DND-41 (cell line): ENCODE measurements around the gene LYL1.

Experiments
- ATAC-seq: fragments of 200-7000 bp; cut with Tn5 transposase; 3 replicates; pipeline ENCODE4 v1.9.1; 2021; ENCODE audit warnings: low read depth; ENCODE audit not compliant: insufficient read depth
- DNase-seq: peaks from one replicate; pipeline ENCODE4 v3.0.0-alpha.2; 2020
- H2AFZ ChIP-seq: 2 replicates; pipeline ENCODE4 v1.6.0; 2012; ENCODE audit warnings: low read depth, low read length
- H3K27ac ChIP-seq: 2 replicates; pipeline ENCODE4 v1.5.1; 2012; ENCODE audit warnings: low read length, inconsistent platforms
- H3K27me3 ChIP-seq: fragments of 200-600 bp; sonication (generic); 2 replicates; pipeline ENCODE4 v1.6.0; 2012; ENCODE audit warnings: low read length, mild to moderate bottlenecking, inconsistent platforms; ENCODE audit not compliant: insufficient read depth, poor library complexity
- H3K36me3 ChIP-seq: 2 replicates; pipeline ENCODE4 v1.5.1; 2012; ENCODE audit warnings: low read length, inconsistent platforms; ENCODE audit not compliant: insufficient read depth
- H3K4me1 ChIP-seq: 2 replicates; pipeline ENCODE4 v1.5.1; 2012; ENCODE audit warnings: mild to moderate bottlenecking, low read length; ENCODE audit not compliant: insufficient read depth
- H3K4me2 ChIP-seq: 2 replicates; pipeline ENCODE4 v1.6.0; 2012; ENCODE audit warnings: mild to moderate bottlenecking, moderate library complexity, low read length, inconsistent platforms; ENCODE audit not compliant: insufficient read depth
- H3K4me3 ChIP-seq, 2 experiments: fragments of 200-600 bp in 1 of 2; shearing (Covaris generic) in 1 of 2; 2 replicates each; pipeline ENCODE4 v1.5.1; 2012 to 2016; ENCODE audit warnings: inconsistent platforms in 2 of 2, low read length in 2 of 2, mild to moderate bottlenecking in 2 of 2, low read depth in 1 of 2, moderate library complexity in 1 of 2
- H3K79me2 ChIP-seq: 2 replicates; pipeline ENCODE4 v1.6.0; 2012; ENCODE audit warnings: low read length, inconsistent platforms; ENCODE audit not compliant: insufficient read depth
- H3K9ac ChIP-seq: 2 replicates; pipeline ENCODE4 v1.6.0; 2012; ENCODE audit warnings: low read depth, mild to moderate bottlenecking, inconsistent platforms, low read length, moderate library complexity
- H3K9me3 ChIP-seq: 2 replicates; pipeline ENCODE4 v1.5.1; 2012; ENCODE audit warnings: low read length, moderate library complexity, mild to moderate bottlenecking, inconsistent platforms; ENCODE audit not compliant: insufficient read depth, severe bottlenecking
- H4K20me1 ChIP-seq: 2 replicates; pipeline ENCODE4 v1.6.0; 2012; ENCODE audit warnings: low read length; ENCODE audit not compliant: insufficient read depth
- CTCF ChIP-seq: IDR thresholded peaks from 2 replicates; pipeline ENCODE4 v1.5.1; 2012; ENCODE audit warnings: borderline replicate concordance, low read length, moderate library complexity, mild to moderate bottlenecking; ENCODE audit not compliant: poor library complexity, severe bottlenecking; ENCODE audit errors: extremely low read depth
- EZH2 ChIP-seq: IDR thresholded peaks from 3 replicates; pipeline ENCODE4 v1.6.1; 2012; ENCODE audit warnings: borderline replicate concordance, low read depth, mild to moderate bottlenecking, moderate library complexity, low read length, inconsistent platforms; ENCODE audit not compliant: severe bottlenecking

LYL1 gene

GRCh38 chr19:13138171-13138915, 35.7 kb upstream of the LYL1 start:
- peaks cover 43% of the 10 kb centered on the region for H4K20me1 ChIP-seq
- H2AFZ ChIP-seq: no peak overlapping the region
- H3K27me3 ChIP-seq: no peaks in the 10 kb centered on the region
- peaks cover 64% of the 10 kb centered on the region for H3K36me3 ChIP-seq
- no peak for ATAC-seq
- no peak overlapping the region for H3K4me3 ChIP-seq
- no peak for DNase-seq
- H3K4me1 ChIP-seq: no peaks in the 10 kb centered on the region
- no peak overlapping the region for H3K9ac ChIP-seq
- TF ChIP-seq CTCF (no peak), EZH2 (no peak)
- H3K4me2 ChIP-seq: no peak overlapping the region
- peaks cover 14% of the 10 kb centered on the region for H3K79me2 ChIP-seq
- H3K27ac ChIP-seq: no peak overlapping the region
- H3K9me3 ChIP-seq: no peaks in the 10 kb centered on the region

GRCh38 chr19:13137290-13137794, 34.7 kb upstream of the LYL1 start:
- H2AFZ ChIP-seq: no peak overlapping the region
- DNase-seq (no peak), ATAC-seq (no peak)
- H3K4me3 ChIP-seq: no peak overlapping the region
- TF ChIP-seq EZH2: no peak
- no peak for TF ChIP-seq CTCF
- H3K9me3 ChIP-seq: no peaks in the 10 kb centered on the region
- H3K79me2 ChIP-seq: peaks cover 24% of the 10 kb centered on the region
- H4K20me1 ChIP-seq: peaks cover 53% of the 10 kb centered on the region
- H3K9ac ChIP-seq: no peak overlapping the region
- no peaks in the 10 kb centered on the region for H3K27me3 ChIP-seq
- no peak overlapping the region for H3K27ac ChIP-seq
- H3K4me1 ChIP-seq: no peaks in the 10 kb centered on the region
- H3K4me2 ChIP-seq: no peak overlapping the region
- peaks cover 73% of the 10 kb centered on the region for H3K36me3 ChIP-seq

- no peak overlapping the region for H3K27ac ChIP-seq
- no peaks in the 10 kb centered on the region for H3K4me1 ChIP-seq
- peaks cover 76% of the 10 kb centered on the region for H3K36me3 ChIP-seq
- no peak overlapping the region for H2AFZ ChIP-seq
- H3K27me3 ChIP-seq: no peaks in the 10 kb centered on the region
- H3K9ac ChIP-seq: no peak overlapping the region
- H3K4me3 ChIP-seq: no peak overlapping the region
- H3K79me2 ChIP-seq: peaks cover 41% of the 10 kb centered on the region
- peaks cover 70% of the 10 kb centered on the region for H4K20me1 ChIP-seq
- no peak overlapping the region for H3K4me2 ChIP-seq
- TF ChIP-seq EZH2 (no peak), CTCF (no peak)
- no peaks in the 10 kb centered on the region for H3K9me3 ChIP-seq
- DNase-seq (no peak), ATAC-seq (no peak)
Measured at GRCh38 chr19:13135068-13136062, 32.7 kb upstream of the LYL1 start.
